H1 (cell line): ENCODE data around the gene ST8SIA5. TPM values are rescaled to one million over a fixed set of nuclear protein-coding genes. Genes with fewer than 3 reads are reported as not detected.

ENCODE experiments used
- CTCF ChIA-PET: fragments of 300-600 bp; sonication (Branson Sonifier 250); formaldehyde crosslinking; loops from one replicate; lab custom pipeline; 2021; ENCODE audit not compliant: partially characterized antibody; lab: Charles Lee
- POLR2A ChIA-PET: fragments of 300-600 bp; sonication (Branson Sonifier 250); formaldehyde crosslinking; loops from one replicate; lab custom pipeline; 2021; ENCODE audit warnings: inconsistent platforms; ENCODE audit not compliant: partially characterized antibody; lab: Charles Lee
- DNase-seq, 2 experiments: peaks; one replicate each; pipeline versions ENCODE4 v3.0.0 to v3.0.0-alpha.2; 2010 to 2022; ENCODE audit warnings: low spot score in 2 of 2, low read depth in 1 of 2, mixed read lengths in 1 of 2
- FAIRE-seq: peaks from 2 replicates; lab custom pipeline; 2011; peaks lifted over from hg19 to GRCh38; lab: Jason Lieb, UNC
- H2AFZ ChIP-seq: 2 replicates; pipeline ENCODE4 v1.8.1; 2012; ENCODE audit warnings: low read length, inconsistent platforms
- H2AK5ac ChIP-seq: 2 replicates; pipeline ENCODE4 v1.6.1; 2013; ENCODE audit warnings: low read depth, low read length
- H2BK120ac ChIP-seq: replicated peaks from 2 replicates; pipeline ENCODE3; 2013; ENCODE audit warnings: low read depth, low read length, inconsistent platforms
- H2BK12ac ChIP-seq: 2 replicates; pipeline ENCODE4 v1.6.1; 2013; ENCODE audit warnings: low read depth, low read length
- H2BK15ac ChIP-seq: 2 replicates; pipeline ENCODE4 v1.6.1; 2013; ENCODE audit warnings: low read length
- H2BK20ac ChIP-seq: 2 replicates; pipeline ENCODE4 v1.6.1; 2013; ENCODE audit warnings: low read length
- H2BK5ac ChIP-seq: 2 replicates; pipeline ENCODE4 v1.6.1; 2013; ENCODE audit warnings: low read depth, low read length
- H3K14ac ChIP-seq: 2 replicates; pipeline ENCODE4 v1.6.1; 2013; ENCODE audit warnings: inconsistent platforms; ENCODE audit not compliant: insufficient read length
- H3K18ac ChIP-seq: 2 replicates; pipeline ENCODE4 v1.6.1; 2013; ENCODE audit warnings: low read length; ENCODE audit errors: extremely low read depth
- H3K23ac ChIP-seq: 2 replicates; pipeline ENCODE4 v1.6.1; 2013; ENCODE audit warnings: inconsistent platforms; ENCODE audit not compliant: insufficient read length
- H3K23me2 ChIP-seq: 2 replicates; pipeline ENCODE4 v1.6.1; 2013; ENCODE audit warnings: low read depth, low read length
- H3K27ac ChIP-seq: 2 replicates; pipeline ENCODE4 v1.6.1; 2011; ENCODE audit warnings: low read depth, low read length, inconsistent platforms
- H3K27me3 ChIP-seq, 4 experiments: replicated peaks in 1 of 4; 1 replicate in 1 of 4; 2 replicates in 3 of 4; pipeline versions ENCODE4 v1.6.1 to v1.8.1; 2011 to 2013; ENCODE audit warnings: low read length in 3 of 4, mild to moderate bottlenecking in 3 of 4, inconsistent platforms in 2 of 4, mixed read lengths in 2 of 4, moderate library complexity in 1 of 4; ENCODE audit not compliant: control insufficient read depth in 3 of 4, insufficient read depth in 3 of 4; ENCODE audit errors: extremely low read depth in 1 of 4
- H3K36me3 ChIP-seq, 4 experiments: 2 replicates each; pipeline versions ENCODE4 v1.6.1 to v1.8.1; 2011 to 2013; ENCODE audit warnings: mild to moderate bottlenecking in 4 of 4, low read length in 3 of 4, moderate library complexity in 2 of 4, control low read depth in 1 of 4, inconsistent platforms in 1 of 4; ENCODE audit not compliant: insufficient read depth in 4 of 4, control insufficient read depth in 2 of 4
- H3K4ac ChIP-seq: replicated peaks from 2 replicates; pipeline ENCODE3; 2013; ENCODE audit warnings: low read length, low read depth, mixed read lengths, inconsistent platforms; ENCODE audit not compliant: insufficient read length
- H3K4me1 ChIP-seq, 4 experiments: replicated peaks in 1 of 4; 1 replicate in 1 of 4; 2 replicates in 3 of 4; pipeline versions ENCODE4 v1.6.1 to v1.8.1; 2011 to 2013; ENCODE audit warnings: low read length in 3 of 4, inconsistent platforms in 2 of 4, mixed read lengths in 1 of 4; ENCODE audit not compliant: insufficient read depth in 4 of 4, control insufficient read depth in 3 of 4
- H3K4me2 ChIP-seq, 2 experiments: 2 replicates each; pipeline versions ENCODE4 v1.6.1 to v1.8.1; 2011 to 2013; ENCODE audit warnings: low read depth in 2 of 2, low read length in 2 of 2, control low read depth in 1 of 2, inconsistent platforms in 1 of 2, mild to moderate bottlenecking in 1 of 2; ENCODE audit not compliant: insufficient read depth in 1 of 2
- H3K4me3 ChIP-seq, 4 experiments: fragments of 200-600, 300-600 bp in 1 of 4; sonication (generic), shearing (Covaris generic), sonication (Bioruptor Twin) in 1 of 4; 2 replicates each; pipeline versions ENCODE4 v1.5.1 to v1.8.1; 2011 to 2016; ENCODE audit warnings: low read length in 4 of 4, low read depth in 3 of 4, control low read depth in 2 of 4, inconsistent platforms in 2 of 4, mild to moderate bottlenecking in 2 of 4, mixed read lengths in 1 of 4, moderate library complexity in 1 of 4; ENCODE audit not compliant: insufficient read depth in 2 of 4; ENCODE audit errors: extremely low read depth in 1 of 4
- H3K56ac ChIP-seq: replicated peaks from 2 replicates; pipeline ENCODE3; 2013; ENCODE audit warnings: low read depth, mild to moderate bottlenecking, mixed read lengths, low read length, inconsistent platforms; ENCODE audit not compliant: insufficient read length
- H3K79me1 ChIP-seq: 2 replicates; pipeline ENCODE4 v1.6.1; 2013; ENCODE audit warnings: low read depth, low read length, control low read depth
- H3K79me2 ChIP-seq, 2 experiments: 2 replicates each; pipeline versions ENCODE4 v1.6.1 to v1.8.1; 2012 to 2013; ENCODE audit warnings: low read length in 2 of 2, mild to moderate bottlenecking in 2 of 2, inconsistent platforms in 1 of 2; ENCODE audit not compliant: insufficient read depth in 2 of 2, control insufficient read depth in 1 of 2
- H3K9ac ChIP-seq, 4 experiments: replicated peaks in 1 of 4; 1 replicate in 1 of 4; 2 replicates in 3 of 4; pipeline versions ENCODE4 v1.6.1 to v1.8.1; 2011 to 2013; ENCODE audit warnings: low read depth in 3 of 4, low read length in 3 of 4, control low read depth in 2 of 4, mild to moderate bottlenecking in 2 of 4, moderate library complexity in 2 of 4, inconsistent platforms in 1 of 4; ENCODE audit errors: extremely low read depth in 1 of 4
- H3K9me3 ChIP-seq, 2 experiments: 2 replicates each; pipeline versions ENCODE4 v1.6.1 to v1.8.1; 2012 to 2013; ENCODE audit warnings: mild to moderate bottlenecking in 2 of 2, moderate library complexity in 2 of 2, control low read depth in 1 of 2, inconsistent platforms in 1 of 2, low read depth in 1 of 2, low read length in 1 of 2, mixed read lengths in 1 of 2; ENCODE audit not compliant: insufficient read depth in 2 of 2
- H4K20me1 ChIP-seq, 2 experiments: replicated peaks in 1 of 2; 2 replicates each; pipeline versions ENCODE3 to v1.8.1; 2011 to 2013; ENCODE audit warnings: inconsistent platforms in 2 of 2, low read length in 2 of 2, mild to moderate bottlenecking in 1 of 2; ENCODE audit not compliant: insufficient read depth in 2 of 2, control insufficient read depth in 1 of 2
- H4K5ac ChIP-seq: 2 replicates; pipeline ENCODE4 v1.6.1; 2013; ENCODE audit warnings: low read length, low read depth, mixed read lengths, inconsistent platforms; ENCODE audit not compliant: insufficient read length
- H4K8ac ChIP-seq: 2 replicates; pipeline ENCODE4 v1.8.0; 2013; ENCODE audit warnings: mild to moderate bottlenecking, moderate library complexity, low read length, inconsistent platforms; ENCODE audit not compliant: insufficient read depth; ENCODE audit errors: extremely low read depth
- H4K91ac ChIP-seq: replicated peaks from 2 replicates; pipeline ENCODE3; 2013; ENCODE audit warnings: low read length, mixed read lengths, inconsistent platforms; ENCODE audit not compliant: insufficient read length
- RNF2 ChIP-seq: fragments of 200-900, 300-1000 bp; sonication (generic); IDR thresholded peaks from 2 replicates; pipeline ENCODE4 v1.7.1; 2016; ENCODE audit warnings: borderline replicate concordance, low read depth, mild to moderate bottlenecking, antibody characterized with exemption, low read length; ENCODE audit not compliant: poor library complexity, severe bottlenecking; ENCODE audit errors: missing control alignments
- SIN3A ChIP-seq, 2 experiments: IDR thresholded peaks in 1 of 2; conservative IDR thresholded peaks in 1 of 2; 2 replicates each; pipeline ENCODE4 v1.6.1; 2011 to 2012; ENCODE audit warnings: low read length in 2 of 2, improper control_type of control experiment in 1 of 2, low read depth in 1 of 2, mild to moderate bottlenecking in 1 of 2
- ZNF274 ChIP-seq: IDR thresholded peaks from 2 replicates; pipeline ENCODE4 v1.7.0; 2012; ENCODE audit warnings: low read length, borderline replicate concordance; ENCODE audit errors: extremely low read depth
- WGBS, 2 experiments: shearing (Covaris generic) in 1 of 2; methylation state at CpG; one replicate each; pipeline versions ENCODE4 v1.1.6 to v1.1.7; 2013 to 2015; ENCODE audit warnings: low lambda C conversion rate in 2 of 2, mixed read lengths in 2 of 2, inconsistent platforms in 1 of 2, low coverage in 1 of 2, missing lambda C conversion rate in 1 of 2; ENCODE audit not compliant: insufficient replicate concordance in 2 of 2, insufficient coverage in 1 of 2, insufficient read length in 1 of 2; ENCODE audit errors: extremely low coverage in 1 of 2, missing lambda C conversion rate in 1 of 2; 5-methylcytosine and 5-hydroxymethylcytosine counted together
- polyA plus RNA-seq, 7 experiments: library from polyadenylated mRNA; depleted of rRNA in 3 of 7; stranded (reverse) in 5 of 7; unstranded in 2 of 7; fragments of >200 nt in 5 of 7; fragments of 200-250 nt in 2 of 7; gene quantifications; 1 replicate in 5 of 7; 2 replicates in 1 of 7; 4 replicates in 1 of 7; pipeline versions ENCODE4 v1.2.1 to v1.2.3, GENCODE V29; 2011 to 2013; ENCODE audit warnings: missing spikeins in 2 of 7, mixed read lengths in 2 of 7
- total RNA-seq: library from RNA; stranded (reverse); fragmentation: NEBNext Ultra II Directional; extraction: Animal tissue kit (Norgen Biotek cat#: 25700); gene quantifications from 2 replicates; pipeline ENCODE4 v1.2.1, GENCODE V29; 2021

ST8SIA5 gene
- total and polyA plus RNA-seq, 2 of the 8 experiments (the other 6 are each of a cell fraction or from before 2014, with no cell fraction given), result 2.4 to 6.3 TPM

DNA sequence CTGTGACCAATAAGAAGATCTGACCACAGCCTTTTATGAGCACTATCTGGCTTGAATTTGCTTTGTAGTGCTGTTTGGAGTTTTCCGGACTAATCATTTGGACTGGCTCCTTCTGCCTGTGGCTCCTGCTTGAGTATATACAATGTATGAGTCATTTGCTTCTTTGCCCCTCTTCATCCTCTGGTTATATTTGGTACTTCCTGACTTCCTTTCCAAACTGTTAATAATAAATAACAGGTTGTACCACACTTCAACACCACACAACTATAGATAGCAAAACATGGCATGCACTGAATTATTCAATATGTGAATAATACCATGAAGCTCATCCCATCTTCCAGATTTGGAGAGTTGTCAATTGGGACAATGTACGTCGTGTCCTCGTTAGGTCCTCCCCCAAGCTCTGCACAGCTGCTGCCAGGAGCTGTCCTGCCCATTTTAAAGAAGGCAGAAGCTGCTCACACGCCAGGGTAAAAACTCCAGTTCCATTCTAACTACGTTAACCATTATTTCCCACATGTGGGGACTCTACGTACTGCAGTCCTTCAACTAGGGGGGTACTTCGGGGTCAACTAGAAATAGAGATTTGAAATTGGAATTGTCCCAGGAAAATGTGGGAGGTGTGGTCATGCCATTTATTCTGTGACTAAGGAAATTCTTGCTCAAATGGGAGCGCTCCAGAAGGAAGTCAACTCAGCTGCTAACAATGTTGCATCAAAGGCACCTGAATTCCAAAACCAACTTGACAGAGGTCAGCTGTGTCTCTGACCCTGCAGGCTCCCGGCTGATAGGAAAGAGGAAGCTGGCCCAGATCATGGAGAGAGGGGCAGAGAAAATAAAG is 38.1 kb downstream of the ST8SIA5 start:
- H4K5ac ChIP-seq, result no peak overlapping the region
- H3K56ac ChIP-seq, result no peak overlapping the region
- no peak overlapping the region for H4K91ac ChIP-seq
- H3K4me3 ChIP-seq, result no peak overlapping the region
- H3K4ac ChIP-seq, result no peak overlapping the region
- no peak overlapping the region for H3K4me2 ChIP-seq
- H3K9ac ChIP-seq, result no peak overlapping the region
- TF ChIP-seq SIN3A (conservative IDR thresholded peaks at IDR 0.05 in 1 of 2, IDR thresholded peaks at IDR 0.05 in 1 of 2; ENCODE audit: low read depth in 1 of 2, low read length in 2 of 2) (0 out of 4 replicates have a peak, but pooled peaks of 1 of the 2 experiments have one; percentile 47), RNF2 (no peak), ZNF274 (no peak)
- no peak overlapping the region for H2BK120ac ChIP-seq
- H3K18ac ChIP-seq, result no peak overlapping the region
- no peak overlapping the region for H2BK5ac ChIP-seq
- no peaks in the 10 kb centered on the region for H3K36me3 ChIP-seq
- H3K79me1 ChIP-seq, result no peaks in the 10 kb centered on the region
- H3K4me1 ChIP-seq, result peaks cover 0 to 6% (median 0%) of the 10 kb centered on the region in 4 experiments; a peak in 1 of 7 replicates
- no peak overlapping the region for H2BK20ac ChIP-seq
- H3K27ac ChIP-seq, result no peak overlapping the region
- no peaks in the 10 kb centered on the region for H4K20me1 ChIP-seq
- no peak overlapping the region for H2AFZ ChIP-seq
- no peaks in the 10 kb centered on the region for H3K27me3 ChIP-seq
- no peaks in the 10 kb centered on the region for H3K23me2 ChIP-seq
- H4K8ac ChIP-seq, result no peak overlapping the region
- no peak overlapping the region for H2BK15ac ChIP-seq
- H3K23ac ChIP-seq, result no peak overlapping the region
- H2BK12ac ChIP-seq, result 0 out of 2 replicates have a peak overlapping the region, but pooled peaks have one; percentile 71
- ChIA-PET CTCF (interaction anchor here (0.6 to 2.0 kb wide), 3 partner anchors 25 to 321 kb away, joined by 3 to 5 read pairs (median 5); no protein-coding TSS in a partner anchor), POLR2A (interaction anchor here (1.7 kb wide), 1 partner anchor 13 kb away, joined by 4 read pairs; no protein-coding TSS in a partner anchor)
- no peak overlapping the region for H2AK5ac ChIP-seq
- H3K79me2 ChIP-seq, result no peaks in the 10 kb centered on the region
- DNase-seq (no peak), FAIRE-seq (no peak)
- no peaks in the 10 kb centered on the region for H3K9me3 ChIP-seq
- WGBS, 2 experiments, result 67% methylated on average over 10 of the region's 10 CpGs; no CpG with 5 or more reads in 1 of the 2 experiments
- no peak overlapping the region for H3K14ac ChIP-seq
